Activated CD8-positive, alpha-beta T cell treated with anti-CD3 and anti-CD28 coated beads for 36 hours (primary cell): Measurements from ENCODE around the gene HOXD13. TPM values are rescaled to one million over a fixed set of nuclear protein-coding genes. Genes with fewer than 3 reads are reported as not detected.

Experiments used
- ATAC-seq: fragments of 200-7000 bp; cut with Tn5 transposase; one replicate; pipeline ENCODE4 v1.10.0; 2021; ENCODE audit warnings: mild to moderate bottlenecking, moderate library complexity
- CTCF ChIA-PET: fragments of 350-600 bp; sonication (Branson Sonifier 250); formaldehyde crosslinking; loops from one replicate; lab custom pipeline; 2021; ENCODE audit warnings: antibody characterized with exemption; lab: Charles Lee
- POLR2A ChIA-PET: fragments of 350-600 bp; sonication (Branson Sonifier 250); formaldehyde crosslinking; loops from one replicate; lab custom pipeline; 2021; ENCODE audit warnings: antibody characterized with exemption; lab: Charles Lee
- DNase-seq: peaks from one replicate; pipeline ENCODE4 v3.0.0-alpha.2; 2020
- H3K27ac Mint-ChIP-seq: one replicate; pipeline ENCODE4 v1.8.0; 2021; ENCODE audit warnings: mild to moderate bottlenecking, mixed read lengths
- H3K27me3 Mint-ChIP-seq: one replicate; pipeline ENCODE4 v1.8.0; 2021; ENCODE audit warnings: mixed read lengths
- H3K36me3 Mint-ChIP-seq: one replicate; pipeline ENCODE4 v1.8.0; 2021; ENCODE audit warnings: low read depth, mixed read lengths
- H3K4me1 Mint-ChIP-seq: one replicate; pipeline ENCODE4 v1.8.0; 2021; ENCODE audit warnings: low read depth, mixed read lengths
- H3K4me3 Mint-ChIP-seq: one replicate; pipeline ENCODE4 v1.8.0; 2021; ENCODE audit warnings: mild to moderate bottlenecking, moderate library complexity, mixed read lengths
- H3K9me3 Mint-ChIP-seq: one replicate; pipeline ENCODE4 v1.8.0; 2021; ENCODE audit warnings: mixed read lengths
- CTCF ChIP-seq: fragments of 200-600 bp; IDR thresholded peaks from one replicate; pipeline ENCODE4 v1.8.0; 2022; ENCODE audit warnings: antibody characterized with exemption, mild to moderate bottlenecking
- intact Hi-C: fragments of 100-400 bp; cut with micrococcal nuclease; formaldehyde crosslinking; loops from one replicate; pipeline ENCODE4 v1.10.0; 2022
- total RNA-seq, 2 experiments: library from RNA; stranded (reverse); gene quantifications; one replicate each; pipeline ENCODE4 v1.2.3, GENCODE V29; 2021

HOXD13 gene
- total RNA-seq, 2 experiments from 2014 or later, result not detected

GRCh38 chr2:176099728-176100546, 7.4 kb downstream of the HOXD13 start, which contains the start of gene HOXD12:
HOXD12 (plus strand) TSS chr2:176099795; CDS start chr2:176099802, 7 bp downstream.
- no peak for TF ChIP-seq CTCF
- peaks cover 21% of the 10 kb centered on the region for H3K4me1 Mint-ChIP-seq
- no peak within 1 kb of the TSS for H3K27ac Mint-ChIP-seq
- no peaks in the 10 kb centered on the region for H3K36me3 Mint-ChIP-seq
- intact Hi-C loops, result loop anchor here (5.0 kb wide), 1 partner anchor 733 kb away; no protein-coding TSS in a partner anchor
- H3K9me3 Mint-ChIP-seq, result no peaks in the 10 kb centered on the region
- peaks cover 89% of the 10 kb centered on the region for H3K27me3 Mint-ChIP-seq
- ChIA-PET CTCF (interaction anchor here (6.1 kb wide), 1 partner anchor 411 kb away, joined by 94 read pairs; no protein-coding TSS in a partner anchor), POLR2A (no interaction called here)
- DNase-seq (no peak), ATAC-seq (no peak)
- no peak within 1 kb of the TSS for H3K4me3 Mint-ChIP-seq

GRCh38 chr2:176100547-176101140, 8.1 kb downstream of the HOXD13 start:
- Mint-ChIP-seq H3K27ac (no peak overlapping the region), H3K36me3 (no peaks in the 10 kb centered on the region), H3K27me3 (peaks cover 89% of the 10 kb centered on the region), H3K9me3 (no peaks in the 10 kb centered on the region), H3K4me3 (no peak overlapping the region), H3K4me1 (peaks cover 24% of the 10 kb centered on the region)
- no peak for TF ChIP-seq CTCF
- intact Hi-C loops, result no loop called here
- ChIA-PET CTCF (no interaction called here), POLR2A (no interaction called here)
- ATAC-seq (no peak), DNase-seq (no peak)

GRCh38 chr2:176101216-176101830, 8.8 kb downstream of the HOXD13 start:
- Mint-ChIP-seq H3K4me1 (peaks cover 27% of the 10 kb centered on the region), H3K9me3 (no peaks in the 10 kb centered on the region), H3K27ac (no peak overlapping the region), H3K36me3 (no peaks in the 10 kb centered on the region), H3K27me3 (peaks cover 89% of the 10 kb centered on the region), H3K4me3 (no peak overlapping the region)
- no peak for ATAC-seq
- TF ChIP-seq CTCF, result no peak
- ChIA-PET POLR2A (no interaction called here), CTCF (interaction anchor here (0.9 to 1.3 kb wide), 4 partner anchors 9 to 25 kb away, joined by 3 to 5 read pairs (median 4); no protein-coding TSS in a partner anchor)
- intact Hi-C loops, result no loop called here
- no peak for DNase-seq

GRCh38 chr2:176101842-176102241, 9.3 kb downstream of the HOXD13 start:
- peaks cover 86% of the 10 kb centered on the region for H3K27me3 Mint-ChIP-seq
- no peaks in the 10 kb centered on the region for H3K36me3 Mint-ChIP-seq
- ATAC-seq, result no peak
- CTCF ChIA-PET, result interaction anchor here (0.9 to 1.3 kb wide), 6 partner anchors 9 to 25 kb away, joined by 3 to 6 read pairs (median 4); no protein-coding TSS in a partner anchor
- no peak overlapping the region for H3K27ac Mint-ChIP-seq
- POLR2A ChIA-PET, result no interaction called here
- TF ChIP-seq CTCF, result no peak
- intact Hi-C loops, result no loop called here
- peaks cover 24% of the 10 kb centered on the region for H3K4me1 Mint-ChIP-seq
- DNase-seq, result no peak
- no peak overlapping the region for H3K4me3 Mint-ChIP-seq
- no peaks in the 10 kb centered on the region for H3K9me3 Mint-ChIP-seq
